KBM-7 (cell line): Measurements from ENCODE around the gene LAIR2.

ENCODE experiments used
- DNase-seq: peaks from one replicate; pipeline ENCODE4 v3.0.0-alpha.2; 2015
- in situ Hi-C: fragments of 300-500 bp; cut with MboI; formaldehyde crosslinking; loops from 2 replicates; pipeline ENCODE4 v1.14.3; 2020; ENCODE audit warnings: low sequenced_read_pairs, low pct_unique_long_range_greater_than_20kb, mixed read lengths

Gene LAIR2

GRCh38 chr19:54521860-54522513 lies 19.4 kb downstream of the LAIR2 start:
- in situ Hi-C loops, result no loop called here
- no peak for DNase-seq

GRCh38 chr19:54523403-54523802 lies 20.8 kb downstream of the LAIR2 start:
- no peak for DNase-seq
- in situ Hi-C loops, result no loop called here

GRCh38 chr19:54525636-54526035 lies 23.0 kb downstream of the LAIR2 start:
- in situ Hi-C loops, result no loop called here
- no peak for DNase-seq

- no peak for DNase-seq
- in situ Hi-C loops, result no loop called here
These were observed 24.3 kb downstream of the LAIR2 start for GRCh38 chr19:54526972-54527371.

- in situ Hi-C loops, result no loop called here
- no peak for DNase-seq
These were observed 28.2 kb downstream of the LAIR2 start for GRCh38 chr19:54530866-54531265.

GRCh38 chr19:54532528-54532927 lies 29.9 kb downstream of the LAIR2 start:
- DNase-seq, result no peak
- in situ Hi-C loops, result no loop called here

GRCh38 chr19:54533476-54533875 lies 30.8 kb downstream of the LAIR2 start:
- in situ Hi-C loops, result no loop called here

GRCh38 chr19:54534156-54534555 lies 31.5 kb downstream of the LAIR2 start:
- in situ Hi-C loops, result no loop called here
- no peak for DNase-seq

More at GRCh38 chr19:54533476-54533875, 30.8 kb downstream of the LAIR2 start:
- no peak for DNase-seq

GRCh38 chr19:54535601-54536000 lies 33.0 kb downstream of the LAIR2 start:
- no peak for DNase-seq
- in situ Hi-C loops, result no loop called here

GRCh38 chr19:54536956-54537355 lies 34.3 kb downstream of the LAIR2 start:
- in situ Hi-C loops, result no loop called here

GRCh38 chr19:54541712-54542111 lies 39.1 kb downstream of the LAIR2 start:
- DNase-seq, result no peak
- in situ Hi-C loops, result no loop called here

More at GRCh38 chr19:54536956-54537355, 34.3 kb downstream of the LAIR2 start:
- DNase-seq, result no peak

GRCh38 chr19:54548806-54549205 lies 46.2 kb downstream of the LAIR2 start:
- in situ Hi-C loops, result no loop called here
- DNase-seq, result no peak

- no peak for DNase-seq
- in situ Hi-C loops, result no loop called here
These were observed 46.6 kb downstream of the LAIR2 start for GRCh38 chr19:54549224-54549623.

GRCh38 chr19:54551293-54551692 lies 48.7 kb downstream of the LAIR2 start:
- in situ Hi-C loops, result no loop called here
- DNase-seq, result no peak

GRCh38 chr19:54551950-54552912 lies 49.6 kb downstream of the LAIR2 start:
- DNase-seq, result no peak
- in situ Hi-C loops, result no loop called here

- no peak for DNase-seq
- in situ Hi-C loops, result no loop called here
These were observed 50.3 kb downstream of the LAIR2 start for GRCh38 chr19:54552913-54553310.

- in situ Hi-C loops, result no loop called here
- no peak for DNase-seq
These were observed 51.4 kb downstream of the LAIR2 start for GRCh38 chr19:54554006-54554405.

- DNase-seq, result no peak
- in situ Hi-C loops, result no loop called here
These were observed 52.3 kb downstream of the LAIR2 start for GRCh38 chr19:54554896-54555295.

GRCh38 chr19:54556194-54556593 lies 53.6 kb downstream of the LAIR2 start:
- in situ Hi-C loops, result no loop called here
- DNase-seq, result no peak

- in situ Hi-C loops, result no loop called here
- no peak for DNase-seq
These were observed 55.7 kb downstream of the LAIR2 start for GRCh38 chr19:54558339-54558738.
